GM10248 (cell line): ENCODE data around the gene NAA15.
A peak's percentile ranks its signal among the peaks of the same experiment; 100 is the strongest.

Experiments used
- CTCF ChIA-PET: fragments of 300-600 bp; sonication (Branson Sonifier 250); formaldehyde crosslinking; extraction: SDS; loops from one replicate; lab custom pipeline; 2021; ENCODE audit warnings: antibody characterized with exemption; lab: Yijun Ruan, JAX
- POLR2A ChIA-PET: fragments of 350-650 bp; sonication (Branson Sonifier 250); formaldehyde crosslinking; extraction: SDS; loops from one replicate; lab custom pipeline; 2020; ENCODE audit warnings: antibody characterized with exemption; lab: Yijun Ruan, JAX
- DNase-seq: peaks from one replicate; pipeline ENCODE4 v3.0.0; 2012; ENCODE audit errors: extremely low spot score
- TF ChIP-seq, protein P1 (sequence below): IDR thresholded peaks from 2 replicates; pipeline ENCODE4 v1.5.1; 2012; ENCODE audit warnings: mild to moderate bottlenecking, low read depth; ENCODE audit errors: extremely low read depth, missing control alignments, control extremely low read depth

NAA15 gene

DNA sequence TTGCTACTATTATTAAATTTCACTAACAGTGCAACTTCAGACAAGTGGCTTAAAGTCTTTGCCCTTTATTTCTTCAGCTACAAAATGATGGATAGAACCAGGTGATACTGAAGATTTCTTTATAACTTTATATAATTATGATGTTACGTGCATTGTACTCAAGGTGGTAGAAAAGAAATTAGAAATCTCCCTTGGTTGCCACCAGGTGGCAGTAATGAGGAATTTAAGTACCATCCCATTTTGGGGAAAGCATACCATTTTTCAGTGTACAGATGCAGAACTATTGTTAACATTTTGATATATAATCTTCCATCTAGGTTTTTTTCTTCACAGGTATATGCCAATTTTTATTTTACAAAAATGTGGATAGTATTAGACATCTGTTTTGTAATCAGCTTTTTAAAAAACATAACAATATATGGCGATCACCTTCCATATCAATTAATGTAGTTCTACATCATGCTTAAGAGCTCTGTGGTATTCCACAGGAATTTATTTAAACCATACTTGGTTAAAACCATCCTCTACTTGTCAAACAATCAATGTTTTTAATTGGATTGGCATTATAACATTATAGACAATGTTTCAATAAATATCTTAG is 114.9 kb downstream of the NAA15 start:
- ChIA-PET CTCF (interaction anchor here (0.7 to 1.8 kb wide), 8 partner anchors 9 to 114 kb away, joined by 3 to 8 read pairs (median 4); no protein-coding TSS in a partner anchor), POLR2A (no interaction called here)
- TF ChIP-seq, protein P1, sequence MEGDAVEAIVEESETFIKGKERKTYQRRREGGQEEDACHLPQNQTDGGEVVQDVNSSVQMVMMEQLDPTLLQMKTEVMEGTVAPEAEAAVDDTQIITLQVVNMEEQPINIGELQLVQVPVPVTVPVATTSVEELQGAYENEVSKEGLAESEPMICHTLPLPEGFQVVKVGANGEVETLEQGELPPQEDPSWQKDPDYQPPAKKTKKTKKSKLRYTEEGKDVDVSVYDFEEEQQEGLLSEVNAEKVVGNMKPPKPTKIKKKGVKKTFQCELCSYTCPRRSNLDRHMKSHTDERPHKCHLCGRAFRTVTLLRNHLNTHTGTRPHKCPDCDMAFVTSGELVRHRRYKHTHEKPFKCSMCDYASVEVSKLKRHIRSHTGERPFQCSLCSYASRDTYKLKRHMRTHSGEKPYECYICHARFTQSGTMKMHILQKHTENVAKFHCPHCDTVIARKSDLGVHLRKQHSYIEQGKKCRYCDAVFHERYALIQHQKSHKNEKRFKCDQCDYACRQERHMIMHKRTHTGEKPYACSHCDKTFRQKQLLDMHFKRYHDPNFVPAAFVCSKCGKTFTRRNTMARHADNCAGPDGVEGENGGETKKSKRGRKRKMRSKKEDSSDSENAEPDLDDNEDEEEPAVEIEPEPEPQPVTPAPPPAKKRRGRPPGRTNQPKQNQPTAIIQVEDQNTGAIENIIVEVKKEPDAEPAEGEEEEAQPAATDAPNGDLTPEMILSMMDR = peak; percentile 61
- peak; percentile 33 for DNase-seq

DNA sequence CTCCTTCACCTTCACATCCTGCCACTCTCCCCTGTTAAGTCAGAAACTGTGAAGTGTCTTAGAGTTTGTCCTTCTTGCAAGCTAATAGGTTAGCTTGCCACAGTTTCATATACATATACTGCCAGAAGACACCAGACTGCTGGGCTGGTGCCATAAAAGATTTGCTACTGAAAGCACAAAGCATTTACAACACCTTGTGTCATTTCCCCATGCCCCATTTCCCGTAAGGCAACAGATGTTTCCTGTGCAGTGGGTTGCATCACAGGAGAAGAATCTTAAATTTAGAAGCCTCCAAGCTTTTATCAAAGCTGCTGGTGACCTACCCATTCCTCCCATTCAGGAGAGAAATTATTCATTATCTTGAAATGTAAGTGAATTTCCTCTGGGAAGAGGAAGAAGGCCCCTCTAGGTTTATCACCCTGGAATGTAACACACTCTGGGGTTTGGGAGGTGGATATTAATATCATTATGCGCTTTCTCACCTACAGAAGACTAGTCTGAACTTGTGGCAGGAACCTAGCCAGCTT is 118.1 kb downstream of the NAA15 start:
- ChIA-PET CTCF (interaction anchor here (1.1 to 2.4 kb wide), 3 partner anchors 12 to 78 kb away, joined by 3 to 7 read pairs (median 6); no protein-coding TSS in a partner anchor), POLR2A (no interaction called here)
- TF ChIP-seq, protein P1 = no peak
- DNase-seq = no peak

DNA sequence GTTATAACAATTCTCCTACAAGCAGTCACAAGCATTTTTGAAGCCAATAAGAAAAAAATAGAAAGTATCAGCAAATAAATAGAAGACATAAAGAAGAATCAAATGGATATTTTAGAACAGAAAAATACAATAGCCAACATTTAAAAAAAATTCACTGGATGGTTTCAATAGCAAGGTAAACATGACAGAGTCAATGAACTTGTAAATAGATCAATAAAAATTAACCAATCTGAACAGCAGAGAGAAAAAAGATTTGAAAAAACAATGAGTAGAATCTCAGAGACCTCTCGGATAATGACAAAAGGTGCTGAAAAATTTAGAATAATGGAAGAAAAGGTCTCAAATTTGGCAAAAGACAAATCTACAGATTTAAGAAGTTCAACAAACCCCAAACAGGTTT is 119.3 kb downstream of the NAA15 start:
- CTCF ChIA-PET = no interaction called here
- DNase-seq = no peak
- TF ChIP-seq, protein P1 = no peak
- POLR2A ChIA-PET = no interaction called here

DNA sequence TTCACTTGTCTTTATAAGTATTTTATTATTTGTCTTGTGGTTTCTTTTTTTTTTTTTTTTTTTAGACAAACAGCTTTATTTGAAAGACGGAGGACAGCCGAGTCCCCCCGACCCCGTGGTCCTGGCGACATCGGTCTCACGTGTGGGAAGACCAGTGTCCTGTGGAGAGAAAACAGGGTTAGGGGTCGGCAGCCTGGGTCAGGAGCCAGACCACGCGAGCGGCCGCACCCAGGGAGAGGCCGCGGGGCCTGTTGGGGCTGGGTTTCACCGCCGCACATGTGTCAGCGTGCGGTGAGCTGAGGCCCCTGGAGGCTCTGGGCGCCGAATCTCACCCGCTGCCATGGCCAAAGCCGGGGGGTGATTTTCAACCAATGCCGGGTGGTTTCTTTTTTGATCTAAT is 134.8 kb downstream of the NAA15 start:
- CTCF ChIA-PET = no interaction called here
- TF ChIP-seq, protein P1 = no peak
- POLR2A ChIA-PET = no interaction called here

DNA sequence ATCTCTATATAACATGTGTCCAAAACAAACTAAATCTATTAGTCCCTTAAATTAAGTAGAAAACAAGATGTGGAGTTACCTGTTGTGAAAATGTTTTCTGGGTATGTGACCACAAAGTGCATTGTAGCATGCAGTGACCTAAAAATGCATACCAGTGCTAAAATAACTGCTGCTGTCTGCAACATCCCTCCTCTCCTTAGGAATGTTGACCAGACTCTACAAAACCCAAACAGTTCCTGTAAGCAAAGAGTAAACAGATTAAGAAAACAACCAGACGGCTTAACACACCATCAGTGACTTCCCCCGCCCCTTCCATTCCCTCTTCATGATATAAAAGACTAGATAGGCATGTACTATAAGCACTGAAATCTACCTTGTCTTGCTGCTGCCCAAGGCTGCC is 136.8 kb downstream of the NAA15 start:
- ChIA-PET CTCF (interaction anchor here (1.4 kb wide), 1 partner anchor 93 kb away, joined by 3 read pairs; no protein-coding TSS in a partner anchor), POLR2A (no interaction called here)
- TF ChIP-seq, protein P1 = no peak
- DNase-seq = no peak

More for the DNA sequence above, 134.8 kb downstream of the NAA15 start:
- DNase-seq = no peak

DNA sequence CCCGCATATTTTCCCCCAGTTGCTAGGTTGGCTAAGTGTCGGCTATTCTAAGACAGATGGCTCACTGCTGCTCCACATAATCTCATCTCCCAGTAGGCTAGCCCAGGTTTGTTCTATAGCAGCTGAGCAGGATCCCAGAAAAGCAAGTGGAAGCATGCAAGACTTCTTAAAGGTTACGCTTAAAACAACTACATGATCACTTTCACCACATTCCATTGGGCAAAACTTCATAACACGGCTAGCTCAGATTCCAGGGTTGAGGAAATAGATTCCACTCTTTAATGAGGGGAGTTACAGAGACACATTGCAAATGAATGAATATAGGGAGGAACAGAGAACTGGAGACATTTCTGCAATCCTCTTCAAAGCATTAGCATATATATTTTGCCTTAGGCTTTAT is 139.7 kb downstream of the NAA15 start:
- POLR2A ChIA-PET = no interaction called here
- CTCF ChIA-PET = no interaction called here
- TF ChIP-seq, protein P1 = no peak
- no peak for DNase-seq
